ENCODE measurements around the gene HDAC4. TPM values are rescaled to one million over a fixed set of nuclear protein-coding genes. Genes with fewer than 3 reads are reported as not detected.

The HDAC4 gene
- total and polyA plus RNA-seq, 2 of the 4 experiments (the other 2 are of a cell fraction), result 4.1 to 7.2 TPM

DNA sequence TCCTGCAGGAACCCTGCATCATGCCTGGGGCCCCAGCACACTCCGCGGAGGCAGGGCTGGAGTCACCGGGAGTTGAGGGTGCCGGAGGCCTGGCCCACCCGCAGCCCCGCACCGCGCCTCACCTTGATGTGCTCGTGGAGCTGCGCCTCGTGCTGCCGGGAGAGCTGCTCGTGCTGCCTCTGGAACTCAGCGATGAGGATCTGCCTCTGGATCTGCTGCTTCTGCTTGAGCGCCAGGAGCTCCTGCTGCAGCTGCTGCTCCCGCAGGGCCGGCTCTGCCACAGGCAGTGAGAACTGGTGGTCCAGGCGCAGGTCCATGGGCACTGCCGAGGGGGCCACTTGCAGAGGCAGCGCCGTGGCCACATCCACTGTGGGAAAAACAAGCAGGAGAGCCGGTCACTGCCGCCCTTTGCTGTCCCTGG lies 211.1 kb downstream of the HDAC4 start:
- no peak overlapping the region for H4K8ac ChIP-seq (ENCODE audit: low read depth in 2 of 2, low read length in 2 of 2)
- no peak overlapping the region for H2BK20ac ChIP-seq (ENCODE audit: low read depth, low read length)
- in situ Hi-C loops (cut with MboI; ENCODE audit: low sequenced_read_pairs), result no loop called here
- ATAC-seq (ENCODE audit: low read depth) (no peak), DNase-seq (no peak)
- H3K9ac ChIP-seq (ENCODE audit: low read depth, low read length), result no peak overlapping the region
- H3K56ac ChIP-seq (ENCODE audit: extremely low read depth, insufficient read depth, low read length), result no peak overlapping the region
- no peak overlapping the region for H2AK5ac ChIP-seq (ENCODE audit: low read depth, low read length)
- H2AFZ ChIP-seq (replicated peaks; ENCODE audit: low read length, poor library complexity), result no peak overlapping the region
- H3K23ac ChIP-seq (ENCODE audit: low read depth, low read length), result no peak overlapping the region
- WGBS, 2 experiments (ENCODE audit: extremely low coverage in 2 of 2, insufficient read length in 1 of 2), result 100% methylated on average over 9 of the region's 23 CpGs; no CpG with 5 or more reads in 1 of the 2 experiments
- BruUV-seq (replicated peaks), result no TSS peak
- ChIA-PET CTCF (no interaction called here), POLR2A (ENCODE audit: unreplicated experiment) (no interaction called here)
- no peak overlapping the region for H3K18ac ChIP-seq (ENCODE audit: low read depth, low read length)
- H3K9me3 ChIP-seq (ENCODE audit: control insufficient read depth, insufficient read depth, low read length), result peaks cover 9% of the 10 kb centered on the region
- no peak overlapping the region for H3K14ac ChIP-seq (replicated peaks; ENCODE audit: low read depth, low read length)
- no peaks in the 10 kb centered on the region; a peak in 1 of 4 replicates for H3K79me1 ChIP-seq (ENCODE audit: low read depth in 1 of 2, low read length in 2 of 2)
- H2BK120ac ChIP-seq (ENCODE audit: low read depth, low read length), result no peak overlapping the region
- H3K36me3 ChIP-seq (ENCODE audit: control insufficient read depth, insufficient read depth, low read length), result peaks cover 40% of the 10 kb centered on the region
- H3K4ac ChIP-seq (ENCODE audit: low read depth, low read length), result no peak overlapping the region
- no peak overlapping the region for H3K4me3 ChIP-seq (ENCODE audit: insufficient read depth, low read depth, low read length)
- TF ChIP-seq, protein P1, sequence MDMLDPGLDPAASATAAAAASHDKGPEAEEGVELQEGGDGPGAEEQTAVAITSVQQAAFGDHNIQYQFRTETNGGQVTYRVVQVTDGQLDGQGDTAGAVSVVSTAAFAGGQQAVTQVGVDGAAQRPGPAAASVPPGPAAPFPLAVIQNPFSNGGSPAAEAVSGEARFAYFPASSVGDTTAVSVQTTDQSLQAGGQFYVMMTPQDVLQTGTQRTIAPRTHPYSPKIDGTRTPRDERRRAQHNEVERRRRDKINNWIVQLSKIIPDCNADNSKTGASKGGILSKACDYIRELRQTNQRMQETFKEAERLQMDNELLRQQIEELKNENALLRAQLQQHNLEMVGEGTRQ (IDR thresholded peaks at IDR 0.05; ENCODE audit: low read depth, low read length), result no peak
- TF ChIP-seq RCOR1 (IDR thresholded peaks at IDR 0.05; ENCODE audit: insufficient replicate concordance, low read length) (no peak), MAZ (IDR thresholded peaks at IDR 0.05; ENCODE audit: borderline replicate concordance, low read depth, low read length) (no peak), CEBPB (IDR thresholded peaks at IDR 0.05; ENCODE audit: low read depth, low read length) (no peak), POLR2A (IDR thresholded peaks at IDR 0.05; ENCODE audit: low read depth, low read length) (no peak), RFX5 (IDR thresholded peaks at IDR 0.05; ENCODE audit: low read depth, low read length) (no peak), CHD1 (IDR thresholded peaks at IDR 0.05; ENCODE audit: low read depth, low read length) (no peak)
- TF ChIP-seq, protein P2, sequence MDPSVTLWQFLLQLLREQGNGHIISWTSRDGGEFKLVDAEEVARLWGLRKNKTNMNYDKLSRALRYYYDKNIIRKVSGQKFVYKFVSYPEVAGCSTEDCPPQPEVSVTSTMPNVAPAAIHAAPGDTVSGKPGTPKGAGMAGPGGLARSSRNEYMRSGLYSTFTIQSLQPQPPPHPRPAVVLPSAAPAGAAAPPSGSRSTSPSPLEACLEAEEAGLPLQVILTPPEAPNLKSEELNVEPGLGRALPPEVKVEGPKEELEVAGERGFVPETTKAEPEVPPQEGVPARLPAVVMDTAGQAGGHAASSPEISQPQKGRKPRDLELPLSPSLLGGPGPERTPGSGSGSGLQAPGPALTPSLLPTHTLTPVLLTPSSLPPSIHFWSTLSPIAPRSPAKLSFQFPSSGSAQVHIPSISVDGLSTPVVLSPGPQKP (IDR thresholded peaks at IDR 0.05; ENCODE audit: borderline replicate concordance, low read depth, low read length), result no peak
- H3K4me2 ChIP-seq (ENCODE audit: low read depth, low read length), result no peak overlapping the region
- H4K5ac ChIP-seq (ENCODE audit: low read depth, low read length), result no peak overlapping the region
- H3K4me1 ChIP-seq (ENCODE audit: control insufficient read depth, insufficient read depth, low read length), result no peaks in the 10 kb centered on the region
- no peaks in the 10 kb centered on the region for H3K27me3 ChIP-seq (ENCODE audit: control insufficient read depth, insufficient read depth, low read length)
- no peaks in the 10 kb centered on the region; the same call in 1 of the 2 replicates for H4K20me1 ChIP-seq (ENCODE audit: insufficient read depth, low read length)
- dilution Hi-C loops (cut with HindIII; ENCODE audit: low sequenced_read_pairs, unreplicated experiment), result no loop called here
- H3K9me1 ChIP-seq (ENCODE audit: insufficient read depth, low read length), result peaks cover 3% of the 10 kb centered on the region; the same call in 1 of the 2 replicates
- H2BK5ac ChIP-seq (ENCODE audit: low read depth, low read length, poor library complexity, severe bottlenecking), result no peak overlapping the region
- H2AK9ac ChIP-seq (replicated peaks; ENCODE audit: low read depth, low read length, poor library complexity), result no peak overlapping the region
- no peak overlapping the region for H3K27ac ChIP-seq (ENCODE audit: insufficient read depth, low read length)
- intact Hi-C loops (cut with micrococcal nuclease), result no loop called here
- no peak overlapping the region for H2BK15ac ChIP-seq (ENCODE audit: low read depth, low read length)
- H4K91ac ChIP-seq (ENCODE audit: insufficient read depth, low read depth, low read length), result no peak overlapping the region

Measured in IMR-90 (cell line).